Right kidney (tissue), 1 donor: ENCODE data around the gene ZNF536.
A peak's percentile ranks its signal among the peaks of the same experiment; 100 is the strongest.

Source experiments
- DNase-seq: peaks from one replicate; pipeline ENCODE4 v3.0.0-alpha.2; 2016

The ZNF536 gene

GRCh38 chr19:30363073-30363472 is 9.1 kb upstream of the ZNF536 start:
- DNase-seq, result no peak

- no peak for DNase-seq
Observed at GRCh38 chr19:30364866-30365800, 7.1 kb upstream of the ZNF536 start.

GRCh38 chr19:30366282-30366681 is 5.9 kb upstream of the ZNF536 start:
- DNase-seq, result no peak

GRCh38 chr19:30367006-30367405 is 5.2 kb upstream of the ZNF536 start:
- DNase-seq, result no peak

GRCh38 chr19:30367421-30367820 is 4.8 kb upstream of the ZNF536 start:
- no peak for DNase-seq

- DNase-seq, result no peak
Observed at GRCh38 chr19:30369833-30370232, 2.4 kb upstream of the ZNF536 start.

- DNase-seq, result no peak
Observed at GRCh38 chr19:30371161-30371836, 885 bp upstream of the ZNF536 start.

- DNase-seq, result peak; percentile 50
Observed at GRCh38 chr19:30373593-30373992, 1.4 kb downstream of the ZNF536 start.

GRCh38 chr19:30374539-30374864 is 2.3 kb downstream of the ZNF536 start:
- no peak for DNase-seq

- peak; percentile 70 for DNase-seq
Observed at GRCh38 chr19:30374865-30375552, 2.8 kb downstream of the ZNF536 start.

GRCh38 chr19:30375553-30376031 is 3.4 kb downstream of the ZNF536 start:
- DNase-seq, result no peak

GRCh38 chr19:30376272-30376671 is 4.1 kb downstream of the ZNF536 start:
- DNase-seq, result no peak

GRCh38 chr19:30376826-30377425 is 4.7 kb downstream of the ZNF536 start:
- DNase-seq, result no peak

- DNase-seq, result no peak
Observed at GRCh38 chr19:30378701-30379100, 6.5 kb downstream of the ZNF536 start.

- DNase-seq, result no peak
Observed at GRCh38 chr19:30379841-30380610, 7.8 kb downstream of the ZNF536 start.

- DNase-seq, result no peak
Observed at GRCh38 chr19:30381366-30381765, 9.2 kb downstream of the ZNF536 start.

GRCh38 chr19:30385174-30385573 is 13.0 kb downstream of the ZNF536 start:
- DNase-seq, result no peak

GRCh38 chr19:30385666-30386065 is 13.5 kb downstream of the ZNF536 start:
- DNase-seq, result no peak

- no peak for DNase-seq
Observed at GRCh38 chr19:30386551-30387143, 14.5 kb downstream of the ZNF536 start.

- no peak for DNase-seq
Observed at GRCh38 chr19:30387311-30388115, 15.3 kb downstream of the ZNF536 start.

- no peak for DNase-seq
Observed at GRCh38 chr19:30388327-30388726, 16.1 kb downstream of the ZNF536 start.
